ENCODE data around the gene PTPN3. TPM values are rescaled to one million over a fixed set of nuclear protein-coding genes. Genes with fewer than 3 reads are reported as not detected.

Gene PTPN3
- total and polyA plus RNA-seq, 4 donors, result 4.3 to 22.9 (median 9.4) TPM

- Histone ChIP-seq H3K4me1 (ENCODE audit: control insufficient read depth in 1 of 2, insufficient read depth in 2 of 2, low read length in 2 of 2) (peaks cover 0 to 3% of the 10 kb centered on the region in 2 donors), H3K4me3 (ENCODE audit: low read length in 2 of 2) (no peak overlapping the region), H3K27me3 (ENCODE audit: control insufficient read depth in 1 of 2, insufficient read depth in 2 of 2, low read length in 1 of 2) (no peaks in the 10 kb centered on the region), H3K36me3 (ENCODE audit: control insufficient read depth in 1 of 2, insufficient read depth in 2 of 2, low read length in 1 of 2) (no peaks in the 10 kb centered on the region), H3K9me3 (ENCODE audit: control insufficient read depth, low read length) (no peaks in the 10 kb centered on the region), H3K27ac (ENCODE audit: low read depth in 1 of 2, low read length in 2 of 2) (no peak overlapping the region)
- no peak for DNase-seq
- intact Hi-C loops (cut with DNase I), result no loop called here
- no peak for ATAC-seq (ENCODE audit: low FRiP score)
- WGBS, 2 donors, result 70 to 73% methylated on average over 7 of the region's 7 CpGs
Observed at GRCh38 chr9:109487247-109487646, 10.9 kb downstream of the PTPN3 start.

- 86 to 88% methylated on average over 14 of the region's 14 CpGs for WGBS, 2 donors
- H3K4me1 ChIP-seq (ENCODE audit: control insufficient read depth in 1 of 2, insufficient read depth in 2 of 2, low read length in 2 of 2), result peaks cover 0 to 9% of the 10 kb centered on the region in 2 donors
- ATAC-seq (ENCODE audit: low FRiP score) (no peak), DNase-seq (no peak)
- H3K27ac ChIP-seq (ENCODE audit: low read depth in 1 of 2, low read length in 2 of 2), result no peak overlapping the region
- H3K27me3 ChIP-seq (ENCODE audit: control insufficient read depth in 1 of 2, insufficient read depth in 2 of 2, low read length in 1 of 2), result no peaks in the 10 kb centered on the region
- H3K9me3 ChIP-seq (ENCODE audit: control insufficient read depth, low read length), result no peaks in the 10 kb centered on the region
- intact Hi-C loops (cut with DNase I), result no loop called here
- H3K4me3 ChIP-seq (ENCODE audit: low read length in 2 of 2), result no peak overlapping the region
- H3K36me3 ChIP-seq (ENCODE audit: control insufficient read depth in 1 of 2, insufficient read depth in 2 of 2, low read length in 1 of 2), result no peaks in the 10 kb centered on the region
Observed at GRCh38 chr9:109483744-109484429, 14.2 kb downstream of the PTPN3 start.

DNA sequence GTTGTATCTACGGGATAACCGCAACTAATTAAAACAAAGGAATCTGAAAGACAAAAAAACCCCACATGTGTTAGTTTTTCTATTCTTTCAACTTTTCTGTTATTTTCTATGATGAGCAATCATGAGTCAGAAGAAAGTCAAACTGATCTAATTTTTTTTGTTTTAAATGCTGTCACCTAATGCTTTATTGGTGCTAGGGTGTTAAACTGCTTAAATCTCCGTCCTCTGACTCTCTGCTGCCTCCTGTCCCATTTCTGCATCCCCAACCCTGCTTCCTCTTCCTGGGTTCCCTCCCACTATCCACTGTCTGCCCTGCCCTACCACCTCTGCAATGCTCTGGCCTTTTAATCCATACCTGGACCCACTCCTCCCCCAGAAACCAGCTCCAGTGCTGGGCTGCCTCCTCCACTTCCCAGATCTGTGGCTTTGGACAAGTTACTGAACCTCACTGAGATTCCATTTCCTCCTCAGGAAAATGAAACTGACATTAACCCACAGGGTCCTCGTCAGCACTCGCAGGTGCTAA lies 15.7 kb downstream of the PTPN3 start:
- intact Hi-C loops (cut with DNase I), result no loop called here
- no peaks in the 10 kb centered on the region for H3K36me3 ChIP-seq (ENCODE audit: control insufficient read depth in 1 of 2, insufficient read depth in 2 of 2, low read length in 1 of 2)
- peaks cover 0 to 6% of the 10 kb centered on the region in 2 donors for H3K4me1 ChIP-seq (ENCODE audit: control insufficient read depth in 1 of 2, insufficient read depth in 2 of 2, low read length in 2 of 2)
- H3K9me3 ChIP-seq (ENCODE audit: control insufficient read depth, low read length), result no peaks in the 10 kb centered on the region
- no peak for ATAC-seq (ENCODE audit: low FRiP score)
- no peak overlapping the region for H3K27ac ChIP-seq (ENCODE audit: low read depth in 1 of 2, low read length in 2 of 2)
- no peak for DNase-seq
- WGBS, 2 donors, result 70 to 74% methylated on average over 5 of the region's 5 CpGs
- no peak overlapping the region for H3K4me3 ChIP-seq (ENCODE audit: low read length in 2 of 2)
- H3K27me3 ChIP-seq (ENCODE audit: control insufficient read depth in 1 of 2, insufficient read depth in 2 of 2, low read length in 1 of 2), result no peaks in the 10 kb centered on the region

DNA sequence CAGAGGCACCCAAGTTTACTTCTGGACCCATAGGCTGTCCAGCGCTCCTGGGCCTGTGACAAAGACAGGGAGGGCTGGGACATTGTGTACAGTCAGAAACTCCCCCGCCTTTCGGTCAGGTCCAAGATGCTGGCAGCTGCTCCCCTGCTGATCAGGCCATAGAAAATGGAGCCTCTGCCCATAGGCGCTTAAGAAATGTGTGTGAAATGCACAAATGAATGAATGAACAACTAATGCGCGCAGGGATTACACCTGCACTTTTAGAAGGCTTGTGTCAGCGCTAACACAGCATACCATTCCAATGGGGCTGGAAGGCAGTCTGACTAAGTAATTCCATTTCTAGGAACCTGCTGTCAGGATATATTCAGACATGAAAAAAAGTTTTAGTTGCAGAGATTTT lies 16.3 kb downstream of the PTPN3 start:
- 58% methylated on average over 7 of the region's 7 CpGs for WGBS, 2 donors
- Histone ChIP-seq H3K27me3 (ENCODE audit: control insufficient read depth in 1 of 2, insufficient read depth in 2 of 2, low read length in 1 of 2) (no peaks in the 10 kb centered on the region), H3K9me3 (ENCODE audit: control insufficient read depth, low read length) (no peaks in the 10 kb centered on the region), H3K27ac (ENCODE audit: low read depth in 1 of 2, low read length in 2 of 2) (no peak overlapping the region), H3K4me3 (ENCODE audit: low read length in 2 of 2) (no peak overlapping the region), H3K36me3 (ENCODE audit: control insufficient read depth in 1 of 2, insufficient read depth in 2 of 2, low read length in 1 of 2) (no peaks in the 10 kb centered on the region), H3K4me1 (ENCODE audit: control insufficient read depth in 1 of 2, insufficient read depth in 2 of 2, low read length in 2 of 2) (peaks cover 2 to 6% of the 10 kb centered on the region in 2 donors)
- intact Hi-C loops (cut with DNase I), result no loop called here
- ATAC-seq (ENCODE audit: low FRiP score), result no peak
- DNase-seq, result no peak

- Histone ChIP-seq H3K4me1 (ENCODE audit: control insufficient read depth in 1 of 2, insufficient read depth in 2 of 2, low read length in 2 of 2) (peaks cover 2 to 10% of the 10 kb centered on the region in 2 donors), H3K4me3 (ENCODE audit: low read length in 2 of 2) (no peak overlapping the region), H3K27ac (ENCODE audit: low read depth in 1 of 2, low read length in 2 of 2) (no peak overlapping the region), H3K9me3 (ENCODE audit: control insufficient read depth, low read length) (no peaks in the 10 kb centered on the region), H3K27me3 (ENCODE audit: control insufficient read depth in 1 of 2, insufficient read depth in 2 of 2, low read length in 1 of 2) (no peaks in the 10 kb centered on the region), H3K36me3 (ENCODE audit: control insufficient read depth in 1 of 2, insufficient read depth in 2 of 2, low read length in 1 of 2) (no peaks in the 10 kb centered on the region)
- DNase-seq, result no peak
- intact Hi-C loops (cut with DNase I), result no loop called here
- WGBS, 2 donors, result 96 to 97% methylated on average over 2 of the region's 2 CpGs
- no peak for ATAC-seq (ENCODE audit: low FRiP score)
Observed at GRCh38 chr9:109479822-109480221, 18.3 kb downstream of the PTPN3 start.

- ATAC-seq (ENCODE audit: low FRiP score) (no peak), DNase-seq (no peak)
- intact Hi-C loops (cut with DNase I), result no loop called here
- Histone ChIP-seq H3K4me3 (ENCODE audit: low read length in 2 of 2) (no peak overlapping the region), H3K27me3 (ENCODE audit: control insufficient read depth in 1 of 2, insufficient read depth in 2 of 2, low read length in 1 of 2) (no peaks in the 10 kb centered on the region), H3K4me1 (ENCODE audit: control insufficient read depth in 1 of 2, insufficient read depth in 2 of 2, low read length in 2 of 2) (peaks cover 5 to 12% of the 10 kb centered on the region in 2 donors), H3K36me3 (ENCODE audit: control insufficient read depth in 1 of 2, insufficient read depth in 2 of 2, low read length in 1 of 2) (no peaks in the 10 kb centered on the region), H3K27ac (ENCODE audit: low read depth in 1 of 2, low read length in 2 of 2) (no peak overlapping the region), H3K9me3 (ENCODE audit: control insufficient read depth, low read length) (no peaks in the 10 kb centered on the region)
- WGBS, 2 donors, result 77 to 94% methylated on average over 10 of the region's 10 CpGs
Observed at GRCh38 chr9:109478665-109479380, 19.3 kb downstream of the PTPN3 start.

DNA sequence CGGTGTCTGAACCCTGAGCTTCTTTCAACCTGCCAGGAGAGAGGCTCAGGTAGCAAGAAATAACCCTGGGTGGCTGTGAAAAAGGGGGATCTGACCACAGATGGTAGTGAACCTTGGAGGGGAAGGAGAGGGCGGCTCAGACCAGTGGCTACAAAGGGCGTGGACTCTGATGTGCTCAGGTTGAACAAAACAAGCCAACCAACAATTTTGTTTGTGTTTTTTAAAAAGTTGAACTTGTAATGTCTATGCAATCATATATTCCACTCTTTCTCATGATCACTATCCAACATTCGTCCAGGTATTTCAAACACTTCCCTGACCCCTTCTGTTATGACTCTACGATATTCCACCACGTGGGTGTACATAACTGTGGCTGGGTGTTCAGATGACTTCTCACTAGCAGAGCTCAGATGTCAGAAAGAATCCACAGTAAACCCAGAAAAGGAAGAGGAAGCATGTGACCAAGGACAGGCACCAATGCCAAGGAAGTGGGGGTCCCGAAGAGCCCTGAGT lies 20.0 kb downstream of the PTPN3 start:
- Histone ChIP-seq H3K36me3 (ENCODE audit: control insufficient read depth in 1 of 2, insufficient read depth in 2 of 2, low read length in 1 of 2) (no peaks in the 10 kb centered on the region), H3K4me1 (ENCODE audit: control insufficient read depth in 1 of 2, insufficient read depth in 2 of 2, low read length in 2 of 2) (peaks cover 5 to 14% of the 10 kb centered on the region in 2 donors), H3K9me3 (ENCODE audit: control insufficient read depth, low read length) (no peaks in the 10 kb centered on the region), H3K27me3 (ENCODE audit: control insufficient read depth in 1 of 2, insufficient read depth in 2 of 2, low read length in 1 of 2) (no peaks in the 10 kb centered on the region), H3K4me3 (ENCODE audit: low read length in 2 of 2) (no peak overlapping the region), H3K27ac (ENCODE audit: low read depth in 1 of 2, low read length in 2 of 2) (peak overlapping the region in 1 of 2 donors; percentile 69)
- ATAC-seq (ENCODE audit: low FRiP score) (no peak), DNase-seq (no peak)
- WGBS, 2 donors, result 80 to 83% methylated on average over 7 of the region's 7 CpGs
- intact Hi-C loops (cut with DNase I), result no loop called here

- Histone ChIP-seq H3K36me3 (ENCODE audit: control insufficient read depth in 1 of 2, insufficient read depth in 2 of 2, low read length in 1 of 2) (no peaks in the 10 kb centered on the region), H3K4me1 (ENCODE audit: control insufficient read depth in 1 of 2, insufficient read depth in 2 of 2, low read length in 2 of 2) (peaks cover 5 to 14% of the 10 kb centered on the region in 2 donors), H3K9me3 (ENCODE audit: control insufficient read depth, low read length) (no peaks in the 10 kb centered on the region), H3K27me3 (ENCODE audit: control insufficient read depth in 1 of 2, insufficient read depth in 2 of 2, low read length in 1 of 2) (no peaks in the 10 kb centered on the region), H3K27ac (ENCODE audit: low read depth in 1 of 2, low read length in 2 of 2) (peak overlapping the region in 1 of 2 donors; percentile 69), H3K4me3 (ENCODE audit: low read length in 2 of 2) (no peak overlapping the region)
- peak; percentile 15 for ATAC-seq (ENCODE audit: low FRiP score)
- no peak for DNase-seq
- intact Hi-C loops (cut with DNase I), result no loop called here
- 44 to 59% methylated on average over 11 of the region's 11 CpGs for WGBS, 2 donors
Observed at GRCh38 chr9:109477258-109478050, 20.7 kb downstream of the PTPN3 start.
